Stimulated activated CD8-positive, alpha-beta memory T cell treated with anti-CD3 and anti-CD28 coated beads, Interleukin-12 subunit alpha, Interleukin-12 subunit beta, amount 100 ng/mL, for 4 hours (primary cell): ENCODE data around the gene DLGAP1.
"Not testable (repeated sequence)": the region's sequence is repeated elsewhere in the genome, so short reads cannot be mapped to it uniquely, and the experiment has no call there.

Experiments
- DNase-seq: peaks from one replicate; pipeline ENCODE4 v3.0.0-alpha.2; 2020; ENCODE audit warnings: low read depth

The DLGAP1 gene

DNA sequence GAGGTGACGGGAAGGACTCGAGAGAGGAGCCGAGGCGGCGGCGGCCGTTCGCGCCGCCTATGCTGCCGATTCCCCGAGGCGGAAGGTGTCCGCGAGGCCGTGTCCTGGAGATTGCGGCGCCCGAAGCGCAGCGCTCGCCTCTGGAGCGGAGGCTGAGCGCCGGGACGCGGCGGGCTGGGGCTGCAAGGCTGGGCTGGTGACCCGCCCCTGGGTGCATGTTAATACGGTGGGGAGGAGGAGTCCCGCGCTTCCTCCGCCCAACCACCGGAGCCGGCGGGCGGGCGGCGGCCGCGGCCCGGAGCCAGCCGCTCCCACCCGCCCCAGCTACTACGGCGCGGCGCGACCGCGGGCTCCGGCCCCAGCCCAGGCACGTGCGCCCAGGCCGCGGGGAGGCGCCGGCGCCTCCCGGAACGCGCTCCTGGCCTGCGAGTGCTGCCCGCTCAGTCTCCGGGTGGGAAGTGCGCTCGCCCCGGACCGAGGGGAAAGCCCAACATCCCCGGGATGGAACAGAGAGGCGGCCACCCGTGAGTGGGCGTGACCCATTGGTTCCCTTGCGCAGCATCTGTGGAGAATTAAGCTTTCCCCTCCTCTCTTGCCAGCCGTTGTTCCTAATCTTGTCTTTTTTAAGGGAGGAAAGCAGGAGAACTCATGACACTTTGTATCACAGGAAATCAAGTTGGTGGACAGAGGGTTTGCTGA lies at the start of gene DLGAP1:
DLGAP1 (minus strand) TSS at position 195 of the 699 bp plus-strand sequence.
- no peak for DNase-seq

DNA sequence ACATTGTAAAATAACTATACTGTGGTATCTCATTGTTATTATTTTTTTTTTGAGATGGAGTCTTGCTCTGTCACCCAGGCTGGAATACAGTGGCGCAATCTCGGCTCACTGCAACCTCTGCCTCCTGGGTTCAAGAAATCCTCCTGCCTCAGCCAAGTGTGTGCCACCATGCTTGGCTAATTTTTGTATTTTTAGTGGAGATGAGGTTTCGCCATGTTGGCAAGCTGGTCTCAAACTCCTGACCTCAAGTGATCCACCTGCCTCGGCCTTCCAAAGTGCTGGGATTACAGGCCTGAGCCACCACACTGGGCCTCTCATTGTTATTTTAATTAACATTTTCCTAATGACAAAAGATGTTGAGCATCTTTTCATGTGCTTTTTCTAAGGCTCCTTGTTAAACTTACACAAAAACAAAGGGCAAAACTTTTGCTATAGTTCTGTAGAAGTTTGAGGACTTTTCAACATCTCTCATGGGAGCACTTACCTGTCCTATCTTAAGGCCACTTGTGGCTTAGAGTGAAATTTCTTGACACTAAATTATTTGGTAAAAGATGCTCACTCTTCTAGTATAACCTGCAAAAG lies 39.7 kb upstream of the DLGAP1 start:
- not testable (repeated sequence) for DNase-seq

DNA sequence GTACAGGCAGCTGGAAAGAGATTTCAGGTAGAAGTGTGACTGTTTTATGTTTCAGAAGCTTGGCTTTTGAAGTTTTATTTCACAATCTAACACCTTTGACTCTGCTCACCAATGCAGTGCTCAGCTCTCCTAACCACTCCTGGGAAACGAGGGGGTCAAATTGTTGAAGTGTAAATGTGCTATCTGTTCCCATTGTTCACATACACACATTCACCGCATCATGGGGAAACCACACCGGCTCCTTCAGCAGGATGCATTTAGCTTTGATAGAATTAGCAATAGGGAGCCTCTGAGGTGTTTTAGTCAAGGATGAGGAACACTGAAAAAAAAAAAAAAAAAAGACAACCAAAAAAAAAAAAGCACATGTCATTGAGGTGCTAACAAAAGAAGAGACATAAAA lies 13.4 kb upstream of the DLGAP1 start:
- no peak for DNase-seq

- no peak for DNase-seq
These were observed 482 bp downstream of the DLGAP1 start for GRCh38 chr18:4454537-4455112.

DNA sequence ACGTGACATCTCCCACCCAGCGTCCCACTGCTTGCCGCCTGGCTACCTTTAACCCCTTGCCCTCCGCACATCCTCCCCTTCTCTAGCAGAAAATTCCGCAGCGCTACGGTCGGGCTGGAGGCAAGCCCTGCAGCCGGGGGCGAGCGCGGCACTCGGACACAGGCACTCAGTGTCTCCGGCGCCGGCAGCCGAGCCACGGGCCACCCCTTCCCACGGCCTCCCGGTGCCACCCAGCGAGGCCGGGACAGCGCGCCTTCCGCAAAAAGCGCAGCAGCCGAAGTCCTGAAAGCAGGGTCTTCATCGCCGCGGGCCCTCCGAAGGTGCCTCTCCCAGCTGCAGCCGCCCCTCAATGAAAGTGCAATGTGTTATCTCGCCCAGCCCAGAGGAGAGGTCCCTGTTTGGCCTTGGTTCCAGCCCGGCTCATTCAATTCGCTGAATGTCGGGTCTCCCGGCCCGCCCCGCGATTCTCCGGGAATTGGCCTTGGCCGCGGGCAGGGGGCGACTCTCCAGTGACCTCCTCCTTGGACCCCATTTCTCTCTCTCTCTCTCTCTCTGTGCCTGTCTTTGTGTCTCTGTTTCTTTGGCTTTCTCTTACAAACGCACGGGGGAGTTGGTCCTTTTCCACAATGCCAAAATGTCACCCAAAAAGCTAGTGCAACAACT lies 1.1 kb downstream of the DLGAP1 start:
- DNase-seq, result no peak

- DNase-seq, result no peak
These were observed 1.6 kb downstream of the DLGAP1 start for GRCh38 chr18:4453567-4453873.

GRCh38 chr18:4450065-4450658 lies 4.9 kb downstream of the DLGAP1 start:
- DNase-seq, result no peak

DNA sequence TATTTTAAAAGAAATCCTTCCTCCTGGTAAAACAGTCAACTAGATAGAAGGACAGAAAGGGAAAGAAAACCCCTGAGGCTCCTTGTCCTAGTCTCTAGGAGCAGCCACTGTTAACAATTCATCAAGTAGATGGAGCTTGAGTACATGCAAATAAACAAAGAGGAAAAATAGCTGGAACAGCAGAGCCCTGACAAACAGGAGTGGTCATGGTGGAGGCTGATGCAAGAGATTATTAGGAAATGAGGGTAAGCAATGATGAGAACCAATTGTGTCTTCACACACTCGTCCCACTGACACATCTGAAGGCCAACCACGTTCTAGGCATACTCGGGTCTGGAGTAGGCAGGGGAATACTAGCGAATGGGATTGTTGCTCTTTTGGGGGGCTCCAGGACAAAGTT lies 9.2 kb downstream of the DLGAP1 start:
- DNase-seq, result no peak

DNA sequence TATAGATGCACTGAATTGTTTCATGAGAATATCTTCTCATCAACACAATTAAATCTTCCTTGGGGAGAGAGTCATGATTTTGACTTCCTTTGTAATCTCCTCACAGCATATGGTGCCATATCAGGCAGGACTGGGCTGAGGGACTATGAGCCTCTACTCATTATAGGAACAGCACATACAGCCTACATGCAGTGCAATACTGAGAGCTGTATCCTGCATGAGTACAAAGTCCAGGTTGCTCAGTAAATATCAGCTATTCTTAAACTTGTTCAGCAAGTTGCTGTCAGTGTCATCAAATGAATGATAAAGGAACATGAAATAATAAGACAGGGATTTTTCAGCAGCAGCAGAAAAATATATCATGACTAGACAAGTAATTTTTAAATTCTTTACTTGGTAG lies 10.8 kb downstream of the DLGAP1 start:
- no peak for DNase-seq

DNA sequence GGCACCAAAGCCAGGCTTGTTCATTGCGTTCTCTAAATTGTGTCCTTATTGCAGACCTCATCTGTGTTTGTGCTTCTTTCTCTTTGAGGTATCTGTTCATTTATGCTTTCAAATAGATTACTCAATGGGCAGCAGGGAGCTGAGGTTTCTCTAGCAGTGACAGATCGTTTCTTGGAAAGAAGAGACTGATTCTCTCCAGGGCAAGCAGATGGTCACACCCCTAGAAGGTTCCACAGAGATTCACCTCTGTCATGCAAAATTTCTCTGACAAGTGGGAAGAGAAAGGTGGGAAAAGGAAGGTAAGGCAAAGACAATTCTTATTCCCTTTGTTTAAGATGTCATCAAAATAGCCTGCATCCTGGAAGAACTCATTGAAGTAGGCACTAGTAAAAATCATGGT lies 14.0 kb downstream of the DLGAP1 start:
- no peak for DNase-seq

DNA sequence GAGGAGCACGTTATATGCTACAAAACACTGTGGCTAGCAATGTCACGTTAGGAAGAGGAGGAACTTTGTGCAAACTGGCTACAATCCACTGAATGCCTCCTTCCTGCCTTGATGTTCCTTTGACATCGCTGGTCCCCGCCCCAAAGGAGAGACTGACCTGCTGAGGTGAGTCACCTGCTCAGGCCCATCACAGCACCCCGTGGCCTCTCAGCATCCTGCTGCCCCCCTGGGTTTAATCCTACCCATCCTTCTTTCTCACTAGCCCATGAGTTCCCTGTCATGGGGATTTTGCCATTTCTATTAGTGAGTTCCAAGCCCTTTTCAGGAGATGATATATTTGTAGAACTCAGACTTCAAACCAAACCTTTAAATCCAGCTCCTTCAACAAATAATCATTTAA lies 16.2 kb downstream of the DLGAP1 start:
- DNase-seq, result no peak

DNA sequence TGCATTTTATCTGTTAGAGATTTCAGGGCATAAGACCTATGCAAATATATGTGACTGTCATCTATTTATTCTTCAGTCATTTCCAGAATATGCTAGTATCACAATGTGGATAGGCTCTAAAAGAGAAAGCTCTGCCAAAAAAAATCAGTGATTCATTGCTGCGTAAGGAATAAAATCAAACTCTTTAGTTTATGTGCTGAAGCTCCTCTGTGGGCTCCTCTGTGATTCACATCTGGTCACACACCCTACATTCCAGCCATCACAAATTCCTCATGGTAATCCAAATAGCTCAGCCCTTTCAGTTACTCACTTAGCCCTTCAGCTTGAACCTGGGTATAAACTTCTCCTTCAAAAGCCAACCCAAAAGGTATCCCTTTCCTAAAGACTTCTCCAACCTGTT lies 21.4 kb downstream of the DLGAP1 start:
- DNase-seq, result no peak

- DNase-seq, result no peak
These were observed 24.3 kb downstream of the DLGAP1 start for GRCh38 chr18:4430836-4431235.

GRCh38 chr18:4417714-4418113 lies 37.4 kb downstream of the DLGAP1 start:
- no peak for DNase-seq

DNA sequence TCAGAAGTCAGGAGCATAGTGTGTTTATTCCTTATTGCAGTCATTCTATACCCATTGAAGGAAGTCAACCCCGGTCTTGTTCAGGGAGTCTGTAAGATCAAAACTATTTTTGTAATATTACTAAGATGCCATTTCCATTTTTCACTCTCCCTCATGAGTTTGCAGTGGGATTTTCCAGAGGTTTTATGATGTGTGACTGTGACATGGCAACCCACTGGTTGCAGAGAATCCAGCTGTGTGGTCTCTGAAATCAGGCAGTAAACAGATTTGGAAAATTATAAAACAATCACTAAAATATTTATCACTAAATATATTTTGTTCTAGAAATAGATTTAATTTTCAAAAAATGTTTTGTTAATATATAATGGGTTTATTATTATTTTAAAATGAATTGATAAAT lies 38.1 kb downstream of the DLGAP1 start:
- no peak for DNase-seq

DNA sequence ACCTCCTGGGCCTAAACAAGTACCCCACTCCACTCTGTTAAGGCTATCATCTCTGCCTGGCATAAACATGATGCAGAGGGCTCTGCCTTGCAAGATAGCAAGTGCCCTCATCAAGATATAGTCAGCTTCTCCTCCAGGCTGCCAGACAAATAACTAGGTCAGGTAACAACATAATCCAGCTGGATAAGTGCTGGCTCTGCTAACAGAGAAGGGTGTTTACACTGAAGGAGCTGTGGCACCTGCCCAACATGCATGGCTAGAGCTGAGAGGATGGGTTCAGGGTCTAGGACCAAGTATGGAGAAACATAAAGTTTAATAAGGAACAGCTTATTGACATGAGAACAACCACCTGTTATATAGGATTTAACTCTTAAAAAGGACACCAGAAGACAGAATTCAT lies 42.8 kb downstream of the DLGAP1 start:
- DNase-seq, result no peak

GRCh38 chr18:4406856-4407255 lies 48.3 kb downstream of the DLGAP1 start:
- DNase-seq, result no peak

- no peak for DNase-seq
These were observed 49.1 kb downstream of the DLGAP1 start for GRCh38 chr18:4405965-4406364.

- no peak for DNase-seq
These were observed 51.3 kb downstream of the DLGAP1 start for GRCh38 chr18:4403836-4404235.

- no peak for DNase-seq
These were observed 54.2 kb downstream of the DLGAP1 start for GRCh38 chr18:4400911-4401310.

DNA sequence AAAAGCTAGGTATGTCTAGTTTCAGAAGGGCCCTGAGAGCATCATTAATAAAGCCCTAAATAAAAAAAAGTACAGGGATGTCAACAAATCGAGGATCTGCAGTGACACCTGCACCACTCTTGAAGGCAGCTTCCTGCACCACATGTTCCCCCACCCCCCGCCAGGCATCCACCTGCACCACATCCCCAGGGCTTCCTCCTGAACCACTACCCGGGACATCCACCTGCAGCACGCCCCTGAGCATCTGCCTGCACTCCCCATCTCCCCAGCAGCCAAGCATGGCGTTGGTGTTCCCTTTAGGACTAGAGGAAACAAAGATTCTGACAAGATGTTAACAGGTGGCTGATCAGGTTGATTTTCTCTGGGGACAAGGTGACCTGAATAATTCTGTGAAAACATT lies 55.2 kb downstream of the DLGAP1 start:
- DNase-seq, result no peak

- no peak for DNase-seq
These were observed 60.4 kb downstream of the DLGAP1 start for GRCh38 chr18:4394700-4395099.

DNA sequence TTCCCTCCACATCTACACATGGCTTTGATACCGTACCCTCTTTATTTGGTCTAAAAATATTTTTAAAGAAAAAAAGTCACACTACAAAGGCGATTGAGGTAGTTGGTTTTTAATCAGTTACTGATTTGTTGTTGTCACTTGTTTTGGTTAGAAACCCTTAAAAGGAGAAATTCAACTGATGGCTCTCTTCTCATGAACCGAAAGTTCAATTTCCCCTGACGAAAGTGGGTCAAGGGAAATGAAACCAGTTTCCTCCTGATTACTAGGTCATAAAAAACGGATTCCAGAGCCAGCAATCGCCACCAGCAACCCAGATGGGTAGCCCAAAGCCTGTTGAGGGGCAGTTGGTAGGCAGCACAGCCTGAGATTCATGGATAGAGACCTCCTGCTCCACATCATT lies 63.2 kb downstream of the DLGAP1 start:
- DNase-seq, result no peak
